HG03457 (cell line): ENCODE data around the gene CCT7.

Experiments
- ATAC-seq: cut with Tn5 transposase; IDR thresholded peaks from one replicate; pipeline ENCODE4 v1.9.1; 2021; ENCODE audit warnings: moderate number of reproducible peaks; ENCODE audit not compliant: unreplicated experiment

Gene CCT7

GRCh38 chr2:73225513-73226360, 8.4 kb upstream of the CCT7 start:
- no peak for ATAC-seq

- ATAC-seq = no peak
These were observed 7.0 kb upstream of the CCT7 start for GRCh38 chr2:73227086-73227485.

GRCh38 chr2:73228631-73229030, 5.5 kb upstream of the CCT7 start:
- ATAC-seq = no peak

DNA sequence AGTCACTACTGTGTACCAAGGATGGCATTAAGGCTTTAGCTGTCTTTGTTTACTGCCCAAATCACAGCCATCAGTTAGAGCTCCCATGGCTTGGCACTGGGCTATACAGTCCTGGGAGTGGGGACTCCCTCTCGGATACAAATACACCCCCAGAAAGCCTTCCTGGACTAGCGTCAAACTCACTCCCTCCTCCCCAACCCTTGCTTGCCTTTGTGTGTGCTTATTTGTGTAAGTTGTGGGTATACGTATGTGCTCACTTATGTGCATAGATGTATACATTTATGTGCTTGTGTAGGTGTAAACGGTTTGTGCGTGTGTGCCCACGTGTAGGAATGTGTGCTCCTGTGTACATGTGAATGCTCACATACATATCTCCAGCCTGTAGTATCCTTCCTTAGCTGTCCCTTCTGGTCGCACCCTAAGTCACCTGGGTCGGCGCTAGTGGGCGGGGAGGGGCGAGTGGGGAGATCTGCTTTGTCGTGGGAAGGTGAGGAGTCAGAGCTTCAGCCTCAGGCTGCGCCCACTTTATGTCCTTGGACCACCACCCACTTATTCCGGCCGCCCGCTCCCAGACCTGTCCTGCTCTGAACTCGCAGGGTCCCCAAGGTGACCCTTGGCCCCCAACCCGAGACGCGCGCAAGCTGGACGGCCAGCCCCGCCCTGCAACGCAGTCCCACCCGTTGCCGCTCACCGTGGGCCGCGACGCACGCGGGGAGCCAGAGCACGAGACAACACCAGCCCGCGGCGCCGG, 1.5 kb upstream of the CCT7 start:
- no peak for ATAC-seq

GRCh38 chr2:73233154-73233931, 765 bp upstream of the CCT7 start, which contains the start of gene PRADC1:
Gene PRADC1 (minus strand): TSS chr2:73233239. CDS start chr2:73233160, 79 bp downstream.
- ATAC-seq = peak; percentile 90

- no peak for ATAC-seq
These were observed 1.4 kb downstream of the CCT7 start for GRCh38 chr2:73235315-73236028.

GRCh38 chr2:73237168-73237567, 3.1 kb downstream of the CCT7 start:
- ATAC-seq = no peak

DNA sequence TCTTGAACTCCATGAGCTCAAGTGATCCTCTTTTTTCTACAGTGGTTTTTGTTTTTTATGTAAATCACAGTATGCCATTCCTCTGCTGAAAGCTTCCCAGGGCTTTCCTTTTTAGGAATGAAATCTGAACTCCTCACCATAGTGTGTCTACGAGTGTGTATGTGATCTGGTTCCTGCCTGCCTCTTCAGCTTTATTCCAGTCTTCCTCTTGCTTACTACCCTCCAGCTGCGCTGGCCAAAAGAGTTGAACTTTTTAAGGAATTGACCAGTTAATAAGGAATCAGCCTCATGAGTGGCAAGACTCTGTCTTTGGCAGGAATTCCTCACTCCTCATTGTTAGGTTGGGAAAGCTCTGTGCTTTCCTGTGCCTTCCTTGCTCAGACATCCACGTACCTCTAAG, 4.0 kb downstream of the CCT7 start:
- no peak for ATAC-seq

DNA sequence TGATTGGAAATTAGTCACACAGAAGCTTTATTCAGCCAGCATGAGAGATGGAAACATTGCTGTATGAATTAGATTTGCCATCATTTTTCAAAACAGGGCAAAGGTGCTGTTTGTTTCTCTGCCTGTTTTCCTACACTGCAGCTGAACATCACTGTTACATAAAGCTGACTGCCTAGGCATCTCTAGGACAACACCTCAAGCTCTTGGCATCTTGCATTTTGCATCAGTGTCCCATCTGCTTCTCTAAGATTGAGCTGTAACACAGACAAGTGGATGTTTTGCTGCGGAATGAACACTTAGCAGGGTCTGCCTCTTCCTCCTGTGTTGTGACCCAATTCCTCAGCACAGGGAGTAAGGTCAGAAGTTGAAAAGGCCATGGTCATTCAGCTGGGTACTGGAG, 4.9 kb downstream of the CCT7 start:
- no peak for ATAC-seq

GRCh38 chr2:73239776-73240175, 5.7 kb downstream of the CCT7 start:
- no peak for ATAC-seq

DNA sequence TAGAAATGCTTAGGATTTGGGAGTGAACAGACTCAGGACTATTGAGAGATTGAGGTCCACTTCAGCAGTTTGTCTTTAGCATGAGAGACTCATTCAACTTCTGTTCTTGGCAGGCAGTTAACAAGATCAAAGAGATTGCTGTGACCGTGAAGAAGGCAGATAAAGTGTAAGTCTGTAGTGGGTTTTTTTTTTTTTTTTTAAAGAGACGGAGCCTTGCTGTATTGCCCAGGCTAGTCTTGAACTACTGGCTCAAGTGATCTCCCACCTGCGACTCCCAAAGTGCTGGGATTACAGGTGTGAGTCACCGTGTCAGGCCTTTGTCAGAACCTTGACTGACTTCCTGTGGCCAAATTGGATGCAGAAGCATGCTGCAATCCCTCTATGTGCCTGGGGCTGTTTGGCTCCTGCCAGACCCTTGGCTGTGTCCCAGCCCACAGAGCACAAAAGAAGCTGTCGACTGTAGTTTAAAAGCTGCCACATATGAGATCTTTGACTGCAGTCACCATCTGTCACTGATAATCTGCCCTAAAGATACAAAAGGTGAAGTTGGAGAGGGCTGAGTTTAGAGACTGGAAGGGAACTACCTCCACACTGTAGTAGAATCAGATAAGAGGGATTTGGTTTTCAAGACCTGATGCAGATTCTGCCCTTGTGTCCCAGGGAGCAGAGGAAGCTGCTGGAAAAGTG, 9.9 kb downstream of the CCT7 start:
- no peak for ATAC-seq

DNA sequence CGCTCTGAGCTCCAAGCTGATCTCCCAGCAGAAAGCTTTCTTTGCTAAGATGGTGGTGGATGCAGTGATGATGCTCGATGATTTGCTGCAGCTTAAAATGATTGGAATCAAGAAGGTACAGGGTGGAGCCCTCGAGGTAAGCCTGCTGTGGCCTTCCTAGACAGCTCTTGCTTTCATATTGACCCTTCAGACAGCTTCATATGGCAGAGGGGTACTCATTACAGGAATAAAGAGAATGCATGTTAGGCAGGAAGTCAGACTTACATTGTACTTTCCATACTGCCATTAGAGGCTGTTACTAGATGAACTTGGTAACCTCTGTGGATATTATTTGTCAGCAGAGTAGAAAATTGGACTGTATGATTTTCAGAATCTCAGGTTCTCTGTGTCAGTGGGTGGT, 10.5 kb downstream of the CCT7 start:
- no peak for ATAC-seq

- ATAC-seq = no peak
These were observed 12.7 kb downstream of the CCT7 start for GRCh38 chr2:73246850-73247249.

GRCh38 chr2:73249636-73250035, 15.5 kb downstream of the CCT7 start:
- ATAC-seq = no peak

DNA sequence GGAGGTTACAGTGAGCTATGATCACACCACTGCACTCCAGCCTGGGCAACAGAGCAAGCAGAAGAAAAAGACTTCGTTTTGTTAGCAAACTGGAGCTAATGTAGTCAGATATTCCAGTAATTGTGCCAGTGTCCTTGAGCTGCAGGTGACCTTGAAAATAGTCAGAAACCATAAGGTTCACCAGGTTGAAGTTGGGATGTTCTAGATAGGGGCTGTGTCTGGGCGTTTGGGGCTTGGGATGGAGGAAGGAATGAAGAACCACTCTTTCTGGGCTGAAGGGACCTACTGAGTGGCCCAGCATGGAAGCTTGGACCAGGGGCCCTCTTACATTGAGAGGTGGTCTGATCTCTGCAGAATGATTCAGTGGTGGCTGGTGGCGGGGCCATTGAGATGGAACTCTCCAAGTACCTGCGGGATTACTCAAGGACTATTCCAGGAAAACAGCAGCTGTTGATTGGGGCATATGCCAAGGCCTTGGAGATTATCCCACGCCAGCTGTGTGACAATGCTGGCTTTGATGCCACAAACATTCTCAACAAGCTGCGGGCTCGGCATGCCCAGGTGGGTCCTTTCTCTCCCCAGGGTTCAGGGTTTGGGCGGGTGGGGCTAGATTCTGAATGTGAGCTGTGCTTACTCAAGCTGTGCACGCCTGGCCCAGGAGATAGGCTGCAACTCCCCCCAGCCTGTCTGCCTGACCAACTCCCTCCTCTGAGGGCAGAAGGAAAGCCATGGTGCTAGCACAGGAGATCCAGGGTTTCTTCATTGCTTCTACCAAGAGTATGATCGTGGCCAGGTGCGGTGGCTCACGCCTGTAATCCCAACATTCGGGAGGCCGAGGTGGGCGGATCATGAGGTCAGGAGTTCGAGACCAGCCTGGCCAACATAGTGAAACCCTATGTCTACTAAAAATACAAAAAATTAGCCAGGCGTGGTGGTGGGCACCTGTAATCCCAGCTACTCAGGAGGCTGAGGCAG, 17.1 kb downstream of the CCT7 start:
- no peak for ATAC-seq

GRCh38 chr2:73252238-73253027, 18.3 kb downstream of the CCT7 start:
- no peak for ATAC-seq

- ATAC-seq = no peak
These were observed 19.3 kb downstream of the CCT7 start for GRCh38 chr2:73253400-73253799.

DNA sequence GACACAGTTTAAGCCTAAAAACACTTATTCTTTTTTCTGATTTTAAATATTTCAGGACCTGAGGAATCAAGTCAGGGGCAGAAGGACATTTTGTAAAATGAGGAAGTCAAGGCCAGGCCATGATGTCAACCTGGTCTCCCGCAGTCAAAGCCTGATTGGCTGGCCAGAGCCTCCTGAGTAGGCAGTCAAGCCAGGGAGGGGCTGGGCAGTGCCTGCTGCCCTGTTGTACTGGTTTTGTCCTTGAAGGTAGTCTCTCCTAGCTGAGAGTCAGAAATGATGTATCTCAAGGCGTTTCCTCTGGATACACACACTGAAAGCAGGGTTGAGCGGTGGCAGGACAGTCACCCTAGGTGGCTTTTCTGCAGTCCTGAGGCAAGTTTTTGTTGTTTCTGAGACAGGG, 19.8 kb downstream of the CCT7 start:
- no peak for ATAC-seq
